Activated CD4-positive, CD25-positive, alpha-beta regulatory T cell treated with anti-CD3 and anti-CD28 coated beads, Interleukin-2, amount 50 U/mL, for 24 hours (primary cell): Measurements from ENCODE around the gene VDAC2.

Experiments used
- ATAC-seq, 2 donors: fragments of 150-1000 bp; cut with Tn5 transposase; one replicate each; pipeline ENCODE4 v1.10.0; 2021; ENCODE audit warnings: mild to moderate bottlenecking in 1 of 2, moderate library complexity in 1 of 2

VDAC2 gene

GRCh38 chr10:75254739-75255138, 44.1 kb downstream of the VDAC2 start:
- ATAC-seq: no peak

- ATAC-seq: no peak
Observed at GRCh38 chr10:75260990-75261389, 50.4 kb downstream of the VDAC2 start.

GRCh38 chr10:75261813-75262705, 51.5 kb downstream of the VDAC2 start:
- no peak for ATAC-seq

- no peak for ATAC-seq
Observed at GRCh38 chr10:75263806-75264205, 53.2 kb downstream of the VDAC2 start.

- no peak for ATAC-seq
Observed at GRCh38 chr10:75265856-75266255, 55.3 kb downstream of the VDAC2 start.

- no peak for ATAC-seq
Observed at GRCh38 chr10:75266945-75267344, 56.3 kb downstream of the VDAC2 start.

GRCh38 chr10:75269605-75270004, 59.0 kb downstream of the VDAC2 start:
- no peak for ATAC-seq

- ATAC-seq: no peak
Observed at GRCh38 chr10:75272094-75272493, 61.5 kb downstream of the VDAC2 start.

- no peak for ATAC-seq
Observed at GRCh38 chr10:75272896-75273295, 62.3 kb downstream of the VDAC2 start.

- ATAC-seq: no peak
Observed at GRCh38 chr10:75276069-75276872, 65.7 kb downstream of the VDAC2 start.

- no peak for ATAC-seq
Observed at GRCh38 chr10:75280236-75280635, 69.6 kb downstream of the VDAC2 start.
